Parathyroid adenoma (tissue), 2 donors: ENCODE measurements around the gene NPEPPS.
A peak's percentile ranks its signal among the peaks of the same experiment; 100 is the strongest.

ENCODE experiments used
- H2AFZ ChIP-seq: fragments of 300-600 bp; sonication (generic); one replicate; pipeline ENCODE4 v1.7.0; 2017; ENCODE audit warnings: antibody characterized with exemption, mild to moderate bottlenecking
- H3K27ac ChIP-seq: fragments of 300-600 bp; sonication (generic); one replicate; pipeline ENCODE4 v1.7.0; 2017
- H3K27me3 ChIP-seq: fragments of 300-600 bp; sonication (generic); one replicate; pipeline ENCODE4 v1.7.0; 2017; ENCODE audit warnings: low read length; ENCODE audit not compliant: control insufficient read depth, insufficient read depth
- H3K36me3 ChIP-seq: fragments of 300-600 bp; sonication (generic); one replicate; pipeline ENCODE4 v1.7.0; 2017; ENCODE audit warnings: low read length; ENCODE audit not compliant: control insufficient read depth, insufficient read depth
- H3K4me1 ChIP-seq: fragments of 300-600 bp; sonication (generic); one replicate; pipeline ENCODE4 v1.7.0; 2017; ENCODE audit warnings: control low read depth
- H3K4me2 ChIP-seq: fragments of 300-600 bp; sonication (generic); one replicate; pipeline ENCODE4 v1.7.0; 2017; ENCODE audit warnings: low read length
- H3K4me3 ChIP-seq: fragments of 300-600 bp; sonication (generic); one replicate; pipeline ENCODE4 v1.7.0; 2017; ENCODE audit warnings: low read depth, low read length
- H3K79me2 ChIP-seq: fragments of 300-600 bp; sonication (generic); one replicate; pipeline ENCODE4 v1.7.0; 2017; ENCODE audit warnings: control low read depth
- H3K9ac ChIP-seq: fragments of 300-600 bp; sonication (generic); one replicate; pipeline ENCODE4 v1.7.0; 2017; ENCODE audit warnings: mild to moderate bottlenecking
- H3K9me3 ChIP-seq: fragments of 300-600 bp; sonication (generic); one replicate; pipeline ENCODE4 v1.7.0; 2017; ENCODE audit warnings: low read length; ENCODE audit not compliant: control insufficient read depth
- TF ChIP-seq, protein P1 (sequence below): fragments of 300-600 bp; sonication (generic); IDR thresholded peaks from one replicate; pipeline ENCODE4 v1.7.0; 2017; ENCODE audit warnings: antibody characterized with exemption, mild to moderate bottlenecking
- donor health status: primary hyperparathyroidism.

NPEPPS gene

DNA sequence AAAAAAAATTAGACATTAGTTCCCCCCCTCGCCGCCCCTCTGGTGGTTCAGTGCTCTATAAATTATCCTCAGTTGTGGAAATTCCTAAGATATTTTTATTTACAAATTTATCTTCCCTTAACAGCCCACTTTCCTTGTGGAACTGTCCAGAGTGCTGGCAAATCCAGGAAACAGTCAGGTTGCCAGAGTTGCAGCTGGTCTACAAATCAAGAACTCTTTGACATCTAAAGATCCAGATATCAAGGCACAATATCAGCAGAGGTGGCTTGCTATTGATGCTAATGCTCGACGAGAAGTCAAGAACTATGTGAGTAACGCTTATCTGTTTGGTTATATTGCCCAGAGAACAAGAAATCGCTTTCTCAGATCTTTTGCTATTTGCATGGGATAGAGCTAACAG, 121.7 kb downstream of the NPEPPS start:
- Histone ChIP-seq H3K36me3 (no peaks in the 10 kb centered on the region), H3K27me3 (no peaks in the 10 kb centered on the region), H3K79me2 (peaks cover 33% of the 10 kb centered on the region), H3K27ac (no peak overlapping the region), H3K4me1 (peaks cover 5% of the 10 kb centered on the region), H2AFZ (no peak overlapping the region), H3K4me2 (no peak overlapping the region), H3K9ac (no peak overlapping the region), H3K9me3 (no peaks in the 10 kb centered on the region), H3K4me3 (no peak overlapping the region)
- TF ChIP-seq, protein P1, sequence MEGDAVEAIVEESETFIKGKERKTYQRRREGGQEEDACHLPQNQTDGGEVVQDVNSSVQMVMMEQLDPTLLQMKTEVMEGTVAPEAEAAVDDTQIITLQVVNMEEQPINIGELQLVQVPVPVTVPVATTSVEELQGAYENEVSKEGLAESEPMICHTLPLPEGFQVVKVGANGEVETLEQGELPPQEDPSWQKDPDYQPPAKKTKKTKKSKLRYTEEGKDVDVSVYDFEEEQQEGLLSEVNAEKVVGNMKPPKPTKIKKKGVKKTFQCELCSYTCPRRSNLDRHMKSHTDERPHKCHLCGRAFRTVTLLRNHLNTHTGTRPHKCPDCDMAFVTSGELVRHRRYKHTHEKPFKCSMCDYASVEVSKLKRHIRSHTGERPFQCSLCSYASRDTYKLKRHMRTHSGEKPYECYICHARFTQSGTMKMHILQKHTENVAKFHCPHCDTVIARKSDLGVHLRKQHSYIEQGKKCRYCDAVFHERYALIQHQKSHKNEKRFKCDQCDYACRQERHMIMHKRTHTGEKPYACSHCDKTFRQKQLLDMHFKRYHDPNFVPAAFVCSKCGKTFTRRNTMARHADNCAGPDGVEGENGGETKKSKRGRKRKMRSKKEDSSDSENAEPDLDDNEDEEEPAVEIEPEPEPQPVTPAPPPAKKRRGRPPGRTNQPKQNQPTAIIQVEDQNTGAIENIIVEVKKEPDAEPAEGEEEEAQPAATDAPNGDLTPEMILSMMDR, result no peak

DNA sequence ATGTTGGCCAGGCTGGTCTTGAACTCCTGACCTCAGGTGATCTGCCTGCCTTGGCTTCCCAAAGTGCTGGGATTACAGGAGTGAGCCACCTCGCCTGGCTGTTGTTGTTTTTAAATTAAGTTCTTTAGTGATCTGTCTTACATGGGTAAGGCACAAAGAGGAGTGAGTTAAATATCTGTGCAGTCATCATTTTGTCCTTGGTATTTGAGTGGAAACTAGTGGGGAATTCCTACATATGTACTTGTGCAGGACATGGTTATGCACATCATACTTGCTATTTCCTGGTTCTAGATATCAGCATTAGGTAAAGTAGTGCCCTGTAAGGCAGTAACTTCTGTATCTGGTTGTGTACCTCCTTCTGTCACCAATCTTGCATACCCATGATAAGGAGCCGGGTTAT, 122.5 kb downstream of the NPEPPS start:
- H3K9ac ChIP-seq, result no peak overlapping the region
- H3K4me2 ChIP-seq, result no peak overlapping the region
- peaks cover 5% of the 10 kb centered on the region for H3K4me1 ChIP-seq
- no peak overlapping the region for H3K27ac ChIP-seq
- H2AFZ ChIP-seq, result no peak overlapping the region
- H3K4me3 ChIP-seq, result no peak overlapping the region
- H3K36me3 ChIP-seq, result no peaks in the 10 kb centered on the region
- H3K27me3 ChIP-seq, result no peaks in the 10 kb centered on the region
- H3K79me2 ChIP-seq, result peaks cover 33% of the 10 kb centered on the region
- TF ChIP-seq, protein P1, result no peak
- no peaks in the 10 kb centered on the region for H3K9me3 ChIP-seq

DNA sequence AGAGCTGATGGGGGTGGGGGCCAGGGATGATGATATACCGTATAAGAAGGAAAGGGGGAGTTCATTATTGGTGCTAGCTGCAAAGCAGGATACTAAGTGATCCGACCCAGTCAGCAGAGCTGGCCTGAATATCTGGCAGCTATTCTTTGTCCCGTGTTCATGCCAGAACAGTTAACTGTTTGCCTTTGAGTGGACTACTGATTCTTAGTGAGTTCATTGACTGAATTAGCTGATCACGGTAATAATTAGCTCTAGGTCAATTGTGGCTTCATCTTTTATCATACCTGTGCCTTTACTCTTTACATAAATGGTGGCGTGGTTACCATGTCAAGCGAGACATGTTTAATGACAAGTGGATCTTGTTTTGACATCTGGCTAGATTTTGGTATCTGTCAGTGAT, 124.1 kb downstream of the NPEPPS start:
- H3K4me1 ChIP-seq, result no peaks in the 10 kb centered on the region
- TF ChIP-seq, protein P1, result no peak
- no peaks in the 10 kb centered on the region for H3K36me3 ChIP-seq
- no peak overlapping the region for H3K4me3 ChIP-seq
- H3K27me3 ChIP-seq, result no peaks in the 10 kb centered on the region
- H3K27ac ChIP-seq, result no peak overlapping the region
- peaks cover 33% of the 10 kb centered on the region for H3K79me2 ChIP-seq
- no peak overlapping the region for H3K4me2 ChIP-seq
- no peaks in the 10 kb centered on the region for H3K9me3 ChIP-seq
- no peak overlapping the region for H2AFZ ChIP-seq
- no peak overlapping the region for H3K9ac ChIP-seq

DNA sequence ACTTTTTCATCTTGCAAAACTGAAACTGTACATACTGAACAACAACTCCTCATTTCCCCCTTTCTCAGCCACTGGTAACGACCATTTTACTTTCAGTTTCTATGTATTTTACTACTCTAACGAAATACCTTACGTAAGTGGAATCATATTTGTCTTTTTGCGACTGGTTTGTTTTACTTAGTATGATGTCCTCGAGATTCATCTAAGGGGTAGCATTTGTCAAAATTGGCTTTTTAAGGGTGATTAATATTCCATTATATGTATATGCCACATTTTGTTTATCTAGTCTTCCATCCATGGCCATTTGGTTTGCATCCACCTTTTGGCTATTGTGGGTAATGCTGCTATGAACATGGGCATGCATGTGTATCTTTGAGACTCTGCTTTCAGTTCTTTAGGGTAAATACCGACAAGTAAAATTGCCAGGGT, 129.2 kb downstream of the NPEPPS start:
- H3K9ac ChIP-seq, result no peak overlapping the region
- peaks cover 4% of the 10 kb centered on the region for H3K79me2 ChIP-seq
- no peaks in the 10 kb centered on the region for H3K9me3 ChIP-seq
- no peak overlapping the region for H3K4me2 ChIP-seq
- TF ChIP-seq, protein P1, result no peak
- H3K27ac ChIP-seq, result no peak overlapping the region
- no peak overlapping the region for H3K4me3 ChIP-seq
- no peaks in the 10 kb centered on the region for H3K4me1 ChIP-seq
- H3K36me3 ChIP-seq, result no peaks in the 10 kb centered on the region
- H3K27me3 ChIP-seq, result no peaks in the 10 kb centered on the region
- no peak overlapping the region for H2AFZ ChIP-seq

DNA sequence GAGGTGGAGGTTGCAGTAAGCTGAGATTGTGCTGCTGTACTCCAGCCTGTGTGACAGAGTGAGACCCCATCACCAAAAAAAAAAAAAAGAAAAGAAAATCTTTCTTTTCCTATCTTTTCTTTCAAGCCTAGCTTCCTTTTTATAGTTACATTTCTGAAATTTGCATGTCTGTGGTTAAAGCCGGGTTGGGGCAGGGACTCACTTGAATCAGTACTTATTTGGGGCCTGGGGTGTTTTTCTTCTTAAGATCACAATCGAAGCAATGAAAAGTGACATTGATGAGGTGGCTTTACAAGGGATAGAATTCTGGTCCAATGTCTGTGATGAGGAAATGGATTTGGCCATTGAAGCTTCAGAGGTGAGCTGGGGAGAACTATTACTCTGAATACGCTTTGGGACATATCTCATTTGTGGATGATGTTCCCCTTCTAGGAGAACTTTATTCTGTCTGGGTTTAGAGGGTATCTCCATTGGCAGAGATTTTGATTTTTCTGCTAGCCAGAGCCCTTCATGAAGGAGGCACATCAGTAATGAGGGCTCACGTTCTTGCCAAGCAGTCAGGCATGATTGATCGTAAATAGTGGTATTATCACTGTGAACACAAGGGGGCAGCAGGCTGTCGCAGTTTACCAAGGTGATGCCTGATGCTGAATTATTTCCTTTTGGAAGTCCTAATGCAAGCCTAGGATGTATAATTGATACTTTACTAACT, 133.2 kb downstream of the NPEPPS start:
- no peaks in the 10 kb centered on the region for H3K36me3 ChIP-seq
- no peaks in the 10 kb centered on the region for H3K4me1 ChIP-seq
- no peak overlapping the region for H3K27ac ChIP-seq
- no peaks in the 10 kb centered on the region for H3K9me3 ChIP-seq
- no peak overlapping the region for H2AFZ ChIP-seq
- H3K4me2 ChIP-seq, result no peak overlapping the region
- H3K9ac ChIP-seq, result no peak overlapping the region
- H3K79me2 ChIP-seq, result no peaks in the 10 kb centered on the region
- no peak overlapping the region for H3K4me3 ChIP-seq
- TF ChIP-seq, protein P1, result peak; percentile 82
- H3K27me3 ChIP-seq, result no peaks in the 10 kb centered on the region
